Suprapubic skin (tissue), 4 donors: ENCODE measurements around the gene SLC1A6. TPM values are rescaled to one million over a fixed set of nuclear protein-coding genes. Genes with fewer than 3 reads are reported as not detected.
"Not testable (repeated sequence)": the region's sequence is repeated elsewhere in the genome, so short reads cannot be mapped to it uniquely, and the experiment has no call there.

Source experiments
- DNase-seq, 2 donors: peaks; one replicate each; pipeline ENCODE4 v3.0.0-alpha.2; 2019; ENCODE audit warnings: low spot score in 2 of 2
- H3K27ac ChIP-seq: fragments of 200-600 bp; sonication (generic); one replicate; pipeline ENCODE4 v1.5.1; 2019
- H3K27me3 ChIP-seq: fragments of 200-600 bp; sonication (generic); one replicate; pipeline ENCODE4 v1.5.1; 2019
- H3K36me3 ChIP-seq: fragments of 200-600 bp; sonication (generic); one replicate; pipeline ENCODE4 v1.5.1; 2019
- H3K4me1 ChIP-seq: fragments of 200-600 bp; sonication (generic); one replicate; pipeline ENCODE4 v1.5.1; 2019
- H3K4me3 ChIP-seq: fragments of 200-600 bp; sonication (generic); one replicate; pipeline ENCODE4 v1.5.1; 2019; ENCODE audit warnings: mild to moderate bottlenecking
- H3K9me3 ChIP-seq: fragments of 200-600 bp; sonication (generic); one replicate; pipeline ENCODE4 v1.5.1; 2019
- EP300 ChIP-seq: sonication (generic); formaldehyde crosslinking; IDR thresholded peaks from one replicate; pipeline ENCODE4 v1.6.1; 2017; ENCODE audit warnings: antibody characterized with exemption
- POLR2A ChIP-seq, 2 donors: fragments of 450-650 bp; IDR thresholded peaks; one replicate each; pipeline ENCODE4 v1.6.1; 2017; ENCODE audit warnings: antibody characterized with exemption in 2 of 2, mild to moderate bottlenecking in 2 of 2, moderate library complexity in 2 of 2
- POLR2AphosphoS5 ChIP-seq, 3 donors: sonication (generic); formaldehyde crosslinking; IDR thresholded peaks; one replicate each; pipeline ENCODE4 v1.6.1; 2017; ENCODE audit warnings: antibody characterized with exemption in 3 of 3
- WGBS: methylation state at CpG from one replicate; pipeline ENCODE4 v1.1.5; 2018; 5-methylcytosine and 5-hydroxymethylcytosine counted together
- total RNA-seq, 4 donors: library from RNA; depleted of rRNA; stranded (reverse); fragments of >200 nt; gene quantifications; one replicate each; pipeline ENCODE4 v1.1.0, GENCODE V29; 2016
- TF ChIP-seq, protein P1 (sequence below), 2 donors: fragments of 200-600 bp in 1 of 2; fragments of 450-650 bp in 1 of 2; sonication (generic) in 1 of 2; IDR thresholded peaks; one replicate each; pipeline ENCODE4 v1.5.1; 2016 to 2019; ENCODE audit warnings: antibody characterized with exemption in 2 of 2, mild to moderate bottlenecking in 1 of 2, moderate library complexity in 1 of 2

SLC1A6 gene
- total RNA-seq, 4 donors from 2014 or later, result 2.8 to 24.5 (median 9.8) TPM

DNA sequence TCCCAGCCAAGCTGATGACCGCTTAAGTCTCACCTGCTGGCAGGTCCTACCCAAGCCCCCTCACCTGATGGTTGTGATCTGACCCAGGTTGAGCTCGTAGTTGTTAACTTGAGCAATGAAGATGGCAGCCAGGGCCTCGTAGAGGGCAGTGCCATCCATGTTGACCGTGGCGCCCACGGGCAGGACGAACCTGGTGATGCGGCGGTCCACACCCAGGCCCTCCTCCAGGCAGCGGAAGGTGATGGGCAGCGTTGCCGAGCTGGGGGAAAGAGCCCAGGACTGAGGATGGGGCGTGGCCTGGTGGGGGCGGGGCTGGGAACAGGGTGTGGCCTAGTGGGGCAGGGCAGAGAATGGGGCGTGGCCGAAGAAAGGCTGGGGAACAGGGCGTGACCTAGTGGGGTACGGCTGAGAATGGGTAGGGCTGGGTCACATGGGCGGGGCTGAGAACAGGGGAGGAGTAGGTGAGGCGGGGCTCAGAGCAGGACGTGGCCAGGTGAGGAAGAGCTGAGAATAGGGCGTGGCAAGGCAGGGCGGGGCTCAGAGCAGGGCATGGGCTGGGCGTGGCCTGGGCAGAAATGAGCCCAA lies 25.5 kb downstream of the SLC1A6 start:
- no peak for DNase-seq
- WGBS, result 29% methylated on average over 24 of the region's 24 CpGs
- H3K4me1 ChIP-seq, result no peaks in the 10 kb centered on the region

DNA sequence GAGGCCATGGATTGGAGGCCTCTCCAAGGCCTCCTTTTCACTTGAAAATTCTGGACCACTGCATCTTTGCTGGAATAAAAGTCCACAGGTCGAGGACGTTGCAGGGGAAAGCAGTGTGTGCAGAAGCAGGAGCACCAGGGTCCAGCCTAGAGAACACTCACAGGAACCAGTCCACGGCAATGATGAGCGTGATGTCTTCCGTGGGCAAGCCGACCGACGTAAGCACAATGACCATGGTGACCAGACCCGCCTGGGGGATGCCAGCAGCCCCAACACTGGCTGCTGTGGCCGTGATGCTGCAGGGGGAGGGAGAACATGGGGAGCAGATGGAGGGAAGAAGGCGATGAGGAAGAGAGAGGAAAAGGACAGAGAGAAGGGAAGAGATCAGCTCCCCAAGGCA lies 26.9 kb downstream of the SLC1A6 start:
- 69% methylated on average over 11 of the region's 11 CpGs for WGBS

More for the DNA sequence above, 25.5 kb downstream of the SLC1A6 start:
- Histone ChIP-seq H3K27me3 (peaks cover 16% of the 10 kb centered on the region), H3K9me3 (peaks cover under 1% of the 10 kb centered on the region), H3K4me3 (no peak overlapping the region), H3K36me3 (no peaks in the 10 kb centered on the region), H3K27ac (no peak overlapping the region)
- TF ChIP-seq EP300, result no peak
- TF ChIP-seq POLR2A (IDR thresholded peaks at IDR 0.05), result no peak
- TF ChIP-seq POLR2AphosphoS5 (IDR thresholded peaks at IDR 0.05), result no peak
- TF ChIP-seq, protein P1, sequence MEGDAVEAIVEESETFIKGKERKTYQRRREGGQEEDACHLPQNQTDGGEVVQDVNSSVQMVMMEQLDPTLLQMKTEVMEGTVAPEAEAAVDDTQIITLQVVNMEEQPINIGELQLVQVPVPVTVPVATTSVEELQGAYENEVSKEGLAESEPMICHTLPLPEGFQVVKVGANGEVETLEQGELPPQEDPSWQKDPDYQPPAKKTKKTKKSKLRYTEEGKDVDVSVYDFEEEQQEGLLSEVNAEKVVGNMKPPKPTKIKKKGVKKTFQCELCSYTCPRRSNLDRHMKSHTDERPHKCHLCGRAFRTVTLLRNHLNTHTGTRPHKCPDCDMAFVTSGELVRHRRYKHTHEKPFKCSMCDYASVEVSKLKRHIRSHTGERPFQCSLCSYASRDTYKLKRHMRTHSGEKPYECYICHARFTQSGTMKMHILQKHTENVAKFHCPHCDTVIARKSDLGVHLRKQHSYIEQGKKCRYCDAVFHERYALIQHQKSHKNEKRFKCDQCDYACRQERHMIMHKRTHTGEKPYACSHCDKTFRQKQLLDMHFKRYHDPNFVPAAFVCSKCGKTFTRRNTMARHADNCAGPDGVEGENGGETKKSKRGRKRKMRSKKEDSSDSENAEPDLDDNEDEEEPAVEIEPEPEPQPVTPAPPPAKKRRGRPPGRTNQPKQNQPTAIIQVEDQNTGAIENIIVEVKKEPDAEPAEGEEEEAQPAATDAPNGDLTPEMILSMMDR (IDR thresholded peaks at IDR 0.05), result no peak

DNA sequence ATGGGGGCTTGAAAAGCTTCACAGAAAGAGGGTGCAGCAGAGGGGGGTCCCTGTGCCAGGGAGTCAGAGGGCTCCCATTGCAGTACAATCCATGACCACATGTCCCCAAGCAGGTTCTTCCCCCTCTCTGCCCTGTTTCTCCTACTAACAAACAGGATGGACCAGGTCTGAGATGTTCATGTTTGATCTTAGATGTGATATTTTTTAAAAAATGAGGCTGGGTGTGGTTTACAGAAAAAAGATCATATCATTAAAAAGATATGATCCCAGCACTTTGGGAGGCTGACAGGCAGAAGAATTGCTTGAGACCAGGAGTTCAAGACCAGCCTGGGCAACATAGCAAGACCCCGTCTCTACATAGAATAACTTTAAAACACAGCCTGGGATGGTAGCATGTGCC lies 29.2 kb downstream of the SLC1A6 start:
- H3K4me1 ChIP-seq, result no peaks in the 10 kb centered on the region
- H3K4me3 ChIP-seq, result no peak overlapping the region
- peaks cover 9% of the 10 kb centered on the region for H3K27me3 ChIP-seq
- no peak overlapping the region for H3K27ac ChIP-seq
- H3K9me3 ChIP-seq, result no peaks in the 10 kb centered on the region
- H3K36me3 ChIP-seq, result no peaks in the 10 kb centered on the region
- 100% methylated on average over 1 of the region's 1 CpG for WGBS
- DNase-seq, result no peak
- no peak for TF ChIP-seq POLR2A (IDR thresholded peaks at IDR 0.05)
- TF ChIP-seq POLR2AphosphoS5 (IDR thresholded peaks at IDR 0.05), result no peak
- TF ChIP-seq EP300, result no peak
- TF ChIP-seq, protein P1 (IDR thresholded peaks at IDR 0.05), result no peak

More for the DNA sequence above, 26.9 kb downstream of the SLC1A6 start:
- H3K36me3 ChIP-seq, result no peaks in the 10 kb centered on the region
- H3K27me3 ChIP-seq, result peaks cover 16% of the 10 kb centered on the region
- H3K27ac ChIP-seq, result no peak overlapping the region
- TF ChIP-seq, protein P1 (IDR thresholded peaks at IDR 0.05), result no peak
- TF ChIP-seq POLR2A (IDR thresholded peaks at IDR 0.05) (no peak), EP300 (no peak), POLR2AphosphoS5 (IDR thresholded peaks at IDR 0.05) (no peak)
- H3K9me3 ChIP-seq, result no peaks in the 10 kb centered on the region
- no peak overlapping the region for H3K4me3 ChIP-seq
- no peak for DNase-seq
- no peaks in the 10 kb centered on the region for H3K4me1 ChIP-seq

DNA sequence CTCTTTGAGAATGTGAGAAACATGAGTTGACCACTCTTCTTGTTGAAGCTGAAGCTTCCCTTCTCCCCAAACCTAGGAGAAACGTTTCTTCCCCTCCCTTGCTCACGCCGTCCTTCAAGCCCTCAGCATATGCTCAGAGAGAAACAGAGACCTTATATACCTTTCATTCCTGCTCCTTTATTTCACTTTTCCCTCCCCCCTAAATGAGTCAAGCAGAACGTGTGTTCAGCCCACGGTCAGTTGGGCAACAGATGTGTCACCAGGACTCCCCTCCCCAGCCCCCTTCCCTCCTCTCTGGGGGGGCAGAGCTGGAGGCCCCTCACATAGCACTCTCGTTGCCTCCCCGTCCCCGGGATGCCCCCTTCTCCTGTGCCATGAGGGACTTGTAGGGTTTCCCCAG lies 29.8 kb downstream of the SLC1A6 start:
- WGBS, result 48% methylated on average over 8 of the region's 8 CpGs
- no peaks in the 10 kb centered on the region for H3K9me3 ChIP-seq
- H3K4me1 ChIP-seq, result no peaks in the 10 kb centered on the region
- TF ChIP-seq POLR2A (IDR thresholded peaks at IDR 0.05) (no peak), EP300 (no peak), POLR2AphosphoS5 (IDR thresholded peaks at IDR 0.05) (no peak)
- TF ChIP-seq, protein P1 (IDR thresholded peaks at IDR 0.05), result no peak
- no peak overlapping the region for H3K4me3 ChIP-seq
- H3K36me3 ChIP-seq, result no peaks in the 10 kb centered on the region
- H3K27ac ChIP-seq, result no peak overlapping the region
- DNase-seq, result no peak
- peaks cover 9% of the 10 kb centered on the region for H3K27me3 ChIP-seq

DNA sequence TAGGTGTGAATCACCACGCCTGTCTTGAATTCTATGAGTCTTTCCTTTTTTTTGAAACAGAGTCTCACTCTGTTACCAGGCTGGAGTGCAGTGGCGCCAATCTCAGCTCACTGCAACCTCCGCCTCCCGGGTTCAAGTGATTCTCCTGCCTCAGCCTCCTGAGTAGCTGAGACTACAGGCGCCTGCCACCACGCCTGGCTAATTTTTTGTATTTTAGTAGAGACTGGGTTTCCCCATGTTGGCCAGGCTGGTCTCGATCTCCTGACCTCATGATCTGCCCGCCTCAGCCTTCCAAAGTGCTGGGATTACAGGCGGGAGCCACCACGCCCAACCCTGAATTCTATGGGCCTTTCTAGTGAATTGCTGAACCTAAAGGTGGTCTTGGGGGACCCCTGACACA lies 30.3 kb downstream of the SLC1A6 start:
- not testable (repeated sequence) for H3K4me1 ChIP-seq, H3K36me3 ChIP-seq, H3K4me3 ChIP-seq, DNase-seq, H3K27me3 ChIP-seq, H3K27ac ChIP-seq, H3K9me3 ChIP-seq
- WGBS, result 91% methylated on average over 10 of the region's 10 CpGs

DNA sequence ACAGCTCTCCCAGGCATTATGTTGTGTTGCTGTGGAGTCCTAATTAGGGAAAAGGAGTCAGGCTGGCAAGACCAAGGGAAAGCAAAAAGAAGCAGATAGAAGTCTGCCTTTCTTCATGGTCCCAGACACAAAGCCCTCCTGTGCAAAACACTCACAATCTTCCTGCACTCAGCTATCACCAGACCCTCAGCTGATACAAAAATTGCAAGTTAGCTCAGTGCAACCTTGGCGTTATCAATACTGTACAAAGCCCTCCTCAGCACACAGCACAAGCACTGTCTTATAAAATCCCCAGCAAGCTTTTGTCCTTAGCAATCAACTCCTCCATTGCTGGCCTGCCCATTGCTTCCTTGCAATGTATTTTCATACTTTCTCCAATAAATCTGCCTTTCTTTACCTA lies 35.2 kb downstream of the SLC1A6 start:
- H3K9me3 ChIP-seq, result no peaks in the 10 kb centered on the region
- H3K36me3 ChIP-seq, result no peaks in the 10 kb centered on the region
- no peak for DNase-seq
- H3K4me3 ChIP-seq, result no peak overlapping the region
- 82% methylated on average over 1 of the region's 1 CpG for WGBS
- no peak for TF ChIP-seq EP300
- no peak for TF ChIP-seq POLR2A (IDR thresholded peaks at IDR 0.05)
- TF ChIP-seq POLR2AphosphoS5 (IDR thresholded peaks at IDR 0.05), result no peak
- TF ChIP-seq, protein P1 (IDR thresholded peaks at IDR 0.05), result no peak
- H3K27ac ChIP-seq, result no peak overlapping the region
- H3K27me3 ChIP-seq, result no peaks in the 10 kb centered on the region
- no peaks in the 10 kb centered on the region for H3K4me1 ChIP-seq
